Mucosa of rectum (tissue), 2 donors: ENCODE results near the gene CD151.

Source experiments
- H3K27ac ChIP-seq, 2 donors: one replicate each; pipeline ENCODE4 v1.7.0; 2013; ENCODE audit warnings: inconsistent platforms in 2 of 2, low read depth in 2 of 2, low read length in 2 of 2
- H3K27me3 ChIP-seq, 2 donors: one replicate each; pipeline ENCODE4 v1.7.0; 2013; ENCODE audit warnings: low read length in 2 of 2; ENCODE audit not compliant: control insufficient read depth in 2 of 2, insufficient read depth in 2 of 2
- H3K36me3 ChIP-seq, 2 donors: one replicate each; pipeline ENCODE4 v1.7.0; 2013; ENCODE audit warnings: low read length in 2 of 2; ENCODE audit not compliant: control insufficient read depth in 2 of 2, insufficient read depth in 2 of 2
- H3K4me1 ChIP-seq, 2 donors: one replicate each; pipeline ENCODE4 v1.7.0; 2013; ENCODE audit warnings: low read length in 2 of 2, mild to moderate bottlenecking in 1 of 2; ENCODE audit not compliant: control insufficient read depth in 2 of 2, insufficient read depth in 2 of 2
- H3K4me3 ChIP-seq, 2 donors: one replicate each; pipeline ENCODE4 v1.7.0; 2013; ENCODE audit warnings: low read length in 2 of 2
- H3K9ac ChIP-seq, 2 donors: one replicate each; pipeline ENCODE4 v1.7.0; 2013; ENCODE audit warnings: low read length in 2 of 2, low read depth in 1 of 2, mild to moderate bottlenecking in 1 of 2
- H3K9me3 ChIP-seq, 2 donors: one replicate each; pipeline ENCODE4 v1.7.0; 2013; ENCODE audit warnings: low read length in 2 of 2; ENCODE audit not compliant: control insufficient read depth in 2 of 2
- donor health status: healthy.
- donor health status: Normal muscosa, but diverticular disease.

Gene CD151

GRCh38 chr11:849951-850774, 17.4 kb downstream of the CD151 start:
- Histone ChIP-seq H3K4me3 (no peak overlapping the region), H3K36me3 (no peaks in the 10 kb centered on the region), H3K9ac (no peak overlapping the region), H3K27ac (no peak overlapping the region), H3K4me1 (peaks cover 6 to 10% of the 10 kb centered on the region in 2 donors), H3K9me3 (no peaks in the 10 kb centered on the region), H3K27me3 (peaks cover 16 to 19% of the 10 kb centered on the region in 2 donors)

- no peak overlapping the region for H3K27ac ChIP-seq
- H3K27me3 ChIP-seq = peaks cover 16 to 19% of the 10 kb centered on the region in 2 donors
- H3K9ac ChIP-seq = no peak overlapping the region
- no peak overlapping the region for H3K4me3 ChIP-seq
- peaks cover 6 to 9% of the 10 kb centered on the region in 2 donors for H3K4me1 ChIP-seq
- no peaks in the 10 kb centered on the region for H3K9me3 ChIP-seq
- no peaks in the 10 kb centered on the region for H3K36me3 ChIP-seq
Observed at GRCh38 chr11:850775-851763, 18.3 kb downstream of the CD151 start.

GRCh38 chr11:852762-853161, 20.0 kb downstream of the CD151 start:
- Histone ChIP-seq H3K4me3 (no peak overlapping the region), H3K36me3 (no peaks in the 10 kb centered on the region), H3K27me3 (peaks cover 16 to 19% of the 10 kb centered on the region in 2 donors), H3K9me3 (no peaks in the 10 kb centered on the region), H3K4me1 (peaks cover 6 to 8% of the 10 kb centered on the region in 2 donors), H3K27ac (no peak overlapping the region), H3K9ac (no peak overlapping the region)

- H3K9me3 ChIP-seq = no peaks in the 10 kb centered on the region
- H3K4me3 ChIP-seq = no peak overlapping the region
- peaks cover 11 to 13% of the 10 kb centered on the region in 2 donors for H3K27me3 ChIP-seq
- peaks cover 0 to 3% of the 10 kb centered on the region in 2 donors for H3K4me1 ChIP-seq
- H3K36me3 ChIP-seq = no peaks in the 10 kb centered on the region
- no peak overlapping the region for H3K9ac ChIP-seq
- H3K27ac ChIP-seq = no peak overlapping the region
Observed at GRCh38 chr11:853682-854448, 21.1 kb downstream of the CD151 start.

GRCh38 chr11:854601-855329, 22.0 kb downstream of the CD151 start:
- Histone ChIP-seq H3K36me3 (no peaks in the 10 kb centered on the region), H3K9ac (no peak overlapping the region), H3K9me3 (no peaks in the 10 kb centered on the region), H3K4me3 (no peak overlapping the region), H3K27me3 (peaks cover 11 to 13% of the 10 kb centered on the region in 2 donors), H3K4me1 (peaks cover under 1 to 5% of the 10 kb centered on the region in 2 donors), H3K27ac (no peak overlapping the region)

- Histone ChIP-seq H3K27me3 (peaks cover 10 to 11% of the 10 kb centered on the region in 2 donors), H3K9me3 (no peaks in the 10 kb centered on the region), H3K27ac (no peak overlapping the region), H3K9ac (no peak overlapping the region), H3K36me3 (no peaks in the 10 kb centered on the region), H3K4me1 (peaks cover 6 to 9% of the 10 kb centered on the region in 2 donors), H3K4me3 (no peak overlapping the region)
Observed at GRCh38 chr11:855330-855674, 22.6 kb downstream of the CD151 start.

- Histone ChIP-seq H3K4me1 (peaks cover 6 to 9% of the 10 kb centered on the region in 2 donors), H3K9ac (no peak overlapping the region), H3K27ac (no peak overlapping the region)
Observed at GRCh38 chr11:855796-856195, 23.0 kb downstream of the CD151 start.

GRCh38 chr11:856397-856796, 23.6 kb downstream of the CD151 start:
- peaks cover 6 to 9% of the 10 kb centered on the region in 2 donors for H3K4me1 ChIP-seq
- H3K27me3 ChIP-seq = peaks cover 1 to 6% of the 10 kb centered on the region in 2 donors
- no peak overlapping the region for H3K27ac ChIP-seq

More at GRCh38 chr11:855796-856195, 23.0 kb downstream of the CD151 start:
- Histone ChIP-seq H3K4me3 (no peak overlapping the region), H3K27me3 (peaks cover 6 to 8% of the 10 kb centered on the region in 2 donors), H3K36me3 (no peaks in the 10 kb centered on the region), H3K9me3 (no peaks in the 10 kb centered on the region)

GRCh38 chr11:858053-858761, 25.5 kb downstream of the CD151 start:
- Histone ChIP-seq H3K36me3 (no peaks in the 10 kb centered on the region), H3K4me3 (no peak overlapping the region), H3K27ac (no peak overlapping the region), H3K9me3 (no peaks in the 10 kb centered on the region), H3K4me1 (peaks cover 11 to 14% of the 10 kb centered on the region in 2 donors), H3K27me3 (peaks cover 3 to 16% of the 10 kb centered on the region in 2 donors), H3K9ac (no peak overlapping the region)

More at GRCh38 chr11:856397-856796, 23.6 kb downstream of the CD151 start:
- Histone ChIP-seq H3K9me3 (no peaks in the 10 kb centered on the region), H3K4me3 (no peak overlapping the region), H3K36me3 (no peaks in the 10 kb centered on the region), H3K9ac (no peak overlapping the region)
